ENCODE results near the gene PIAS1.

Gene PIAS1

DNA sequence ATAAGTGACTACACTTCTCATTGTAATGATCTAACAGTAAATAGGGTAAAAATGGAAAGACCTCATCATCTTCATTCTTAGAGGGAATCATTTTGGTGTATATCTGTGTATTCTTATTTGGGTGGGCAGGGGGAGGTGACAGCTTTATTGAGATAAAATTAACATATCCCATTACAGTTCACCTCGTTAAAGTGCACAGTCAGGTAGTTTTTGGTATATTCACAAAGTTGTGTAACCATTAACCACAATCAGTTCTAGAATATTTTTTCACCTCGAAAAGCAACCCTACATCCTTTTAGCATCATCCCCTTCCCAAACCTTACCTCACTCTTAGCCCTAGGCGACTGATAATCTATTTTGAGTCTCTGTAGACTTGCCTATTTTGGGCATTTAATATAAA lies 8.1 kb downstream of the PIAS1 start:
- no peak for DNase-seq (ENCODE audit: low read depth)
- TF ChIP-seq, protein P1, sequence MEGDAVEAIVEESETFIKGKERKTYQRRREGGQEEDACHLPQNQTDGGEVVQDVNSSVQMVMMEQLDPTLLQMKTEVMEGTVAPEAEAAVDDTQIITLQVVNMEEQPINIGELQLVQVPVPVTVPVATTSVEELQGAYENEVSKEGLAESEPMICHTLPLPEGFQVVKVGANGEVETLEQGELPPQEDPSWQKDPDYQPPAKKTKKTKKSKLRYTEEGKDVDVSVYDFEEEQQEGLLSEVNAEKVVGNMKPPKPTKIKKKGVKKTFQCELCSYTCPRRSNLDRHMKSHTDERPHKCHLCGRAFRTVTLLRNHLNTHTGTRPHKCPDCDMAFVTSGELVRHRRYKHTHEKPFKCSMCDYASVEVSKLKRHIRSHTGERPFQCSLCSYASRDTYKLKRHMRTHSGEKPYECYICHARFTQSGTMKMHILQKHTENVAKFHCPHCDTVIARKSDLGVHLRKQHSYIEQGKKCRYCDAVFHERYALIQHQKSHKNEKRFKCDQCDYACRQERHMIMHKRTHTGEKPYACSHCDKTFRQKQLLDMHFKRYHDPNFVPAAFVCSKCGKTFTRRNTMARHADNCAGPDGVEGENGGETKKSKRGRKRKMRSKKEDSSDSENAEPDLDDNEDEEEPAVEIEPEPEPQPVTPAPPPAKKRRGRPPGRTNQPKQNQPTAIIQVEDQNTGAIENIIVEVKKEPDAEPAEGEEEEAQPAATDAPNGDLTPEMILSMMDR (IDR thresholded peaks at IDR 0.05; ENCODE audit: low read depth, low read length, missing control alignments), result no peak

DNA sequence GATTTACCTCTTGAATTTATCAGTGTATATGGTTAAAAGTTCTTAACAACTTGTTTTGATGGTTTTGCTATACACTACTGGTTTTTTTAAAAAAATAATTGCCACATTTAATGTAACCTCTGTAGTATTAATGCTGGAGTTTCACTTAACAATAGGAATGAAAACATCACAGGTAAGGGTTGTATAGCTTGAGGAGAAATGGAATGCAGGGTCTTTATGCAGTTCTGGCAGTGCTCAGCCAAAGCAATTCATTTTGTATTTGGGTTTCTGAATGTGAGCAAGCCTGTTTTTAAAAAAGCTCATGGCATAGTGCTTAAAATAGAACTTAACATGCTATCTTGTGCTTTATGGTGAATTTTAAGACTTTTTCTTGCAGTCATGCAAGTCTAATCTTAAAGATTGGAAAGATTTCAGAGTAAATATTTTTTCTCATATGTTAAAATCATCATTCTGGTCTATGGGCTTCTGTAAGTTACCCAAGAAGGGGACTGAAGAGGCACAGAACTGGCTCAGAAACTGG lies 8.9 kb downstream of the PIAS1 start:
- DNase-seq (ENCODE audit: low read depth), result no peak
- no peak overlapping the region for H3K4me3 ChIP-seq (ENCODE audit: low read depth, low read length)
- TF ChIP-seq, protein P1 (IDR thresholded peaks at IDR 0.05; ENCODE audit: low read depth, low read length, missing control alignments), result no peak

More for the DNA sequence above, 8.1 kb downstream of the PIAS1 start:
- H3K4me3 ChIP-seq (ENCODE audit: low read depth, low read length), result no peak overlapping the region

DNA sequence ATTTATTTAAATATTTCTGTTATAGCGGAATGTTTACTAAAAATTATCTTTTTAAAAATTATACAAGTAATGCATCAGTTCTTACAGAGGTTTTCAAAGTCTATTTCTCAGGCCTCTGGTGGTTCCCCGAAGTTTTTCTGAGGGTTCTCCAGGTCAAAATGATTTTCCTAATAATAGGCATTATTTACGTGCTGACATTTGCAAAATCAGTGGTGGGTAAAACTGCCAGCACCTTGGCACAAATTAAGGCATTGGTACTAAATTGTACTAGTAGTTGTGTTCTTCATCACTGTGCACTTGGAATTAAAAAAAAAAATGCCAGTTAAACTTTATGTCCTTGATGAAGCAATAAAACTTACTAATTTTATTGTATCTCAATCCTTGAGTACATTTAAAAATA lies 9.5 kb downstream of the PIAS1 start:
- TF ChIP-seq, protein P1 (IDR thresholded peaks at IDR 0.05; ENCODE audit: low read depth, low read length, missing control alignments), result no peak
- no peak overlapping the region for H3K4me3 ChIP-seq (ENCODE audit: low read depth, low read length)
- no peak for DNase-seq (ENCODE audit: low read depth)

DNA sequence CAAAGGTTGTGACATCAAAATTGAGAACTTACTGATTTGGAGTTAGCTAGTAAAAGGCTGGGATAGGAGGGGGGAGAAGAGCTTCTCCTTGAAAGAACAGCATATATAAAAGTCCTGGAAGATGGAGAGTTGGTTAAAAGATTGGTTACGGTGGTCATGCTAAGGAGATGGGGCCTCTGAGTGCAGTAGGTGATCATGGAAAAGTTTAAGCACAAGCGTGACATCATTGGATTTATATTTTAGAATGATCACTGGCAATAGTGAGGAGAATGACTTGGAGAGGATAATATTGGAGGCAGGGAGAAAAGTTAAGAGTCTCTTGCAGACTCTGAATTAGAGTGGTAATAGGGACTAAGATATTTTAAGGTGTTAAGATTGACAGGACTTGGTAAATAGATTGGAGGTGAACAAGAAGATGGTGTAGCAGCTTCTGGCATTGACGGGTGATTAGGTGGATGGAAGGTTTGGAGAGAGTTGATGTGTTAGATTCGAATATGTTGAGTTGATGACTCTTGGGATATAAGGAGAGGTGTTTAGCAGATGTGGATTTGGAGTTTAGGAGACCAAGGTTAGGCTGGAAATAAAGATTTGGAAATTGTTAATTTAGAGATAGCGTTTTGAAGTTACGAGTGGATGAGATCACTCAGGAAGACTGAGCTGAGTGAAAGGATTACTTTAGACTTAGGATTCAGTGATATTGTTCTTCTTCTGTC lies 19.6 kb downstream of the PIAS1 start:
- H3K4me3 ChIP-seq (ENCODE audit: low read depth, low read length), result no peak overlapping the region
- TF ChIP-seq, protein P1 (IDR thresholded peaks at IDR 0.05; ENCODE audit: low read depth, low read length, missing control alignments), result no peak
- DNase-seq (ENCODE audit: low read depth), result no peak

DNA sequence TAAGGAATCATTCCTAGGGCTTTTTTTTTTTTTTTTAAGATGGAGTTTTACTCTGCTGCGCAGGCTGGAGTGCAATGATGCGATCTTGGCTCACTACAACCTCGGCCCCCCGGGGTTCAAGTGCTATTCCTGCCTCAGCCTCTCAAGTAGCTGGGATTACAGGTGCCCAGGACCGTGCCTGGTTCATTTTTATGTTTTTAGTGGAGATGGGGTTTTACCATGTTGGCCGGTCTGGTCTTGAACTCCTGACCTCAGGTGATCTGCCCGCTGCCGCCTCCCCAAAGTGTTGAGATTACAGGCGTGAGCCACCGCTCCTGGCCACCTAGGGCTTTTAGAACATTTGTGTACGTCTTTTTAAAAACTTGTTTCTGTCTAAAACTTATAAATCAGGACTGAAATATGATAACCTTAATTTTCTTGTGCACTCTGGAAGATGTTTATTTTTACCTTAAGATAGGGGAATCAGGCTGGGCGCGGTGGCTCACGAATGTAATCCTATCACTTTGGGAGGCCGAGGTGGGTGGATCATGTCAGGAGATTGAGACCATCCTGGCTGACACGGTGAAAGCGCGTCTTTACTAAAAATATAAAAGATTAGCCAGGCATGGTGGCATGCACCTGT lies 21.8 kb downstream of the PIAS1 start:
- TF ChIP-seq, protein P1 (IDR thresholded peaks at IDR 0.05; ENCODE audit: low read depth, low read length, missing control alignments), result no peak
- DNase-seq (ENCODE audit: low read depth), result no peak

DNA sequence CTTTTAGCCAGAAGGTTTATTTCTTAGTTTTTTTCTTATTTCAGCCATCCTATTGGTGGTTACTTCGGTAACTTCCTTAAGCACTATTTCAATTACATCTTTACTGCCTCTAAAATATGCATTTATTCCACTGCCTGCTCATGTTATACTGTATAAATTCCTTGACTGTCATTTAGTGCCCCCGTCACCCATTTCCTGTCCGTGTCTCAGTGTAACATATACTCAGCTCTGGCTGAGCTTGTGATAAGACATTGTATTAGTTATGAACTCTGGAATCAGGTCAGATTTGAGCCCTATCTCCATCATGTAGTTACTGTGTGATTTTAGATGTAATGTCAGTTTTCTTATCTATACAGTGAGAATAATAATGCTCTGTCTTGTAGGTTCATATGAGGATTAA lies 24.2 kb downstream of the PIAS1 start:
- H3K4me3 ChIP-seq (ENCODE audit: low read depth, low read length), result no peak overlapping the region
- TF ChIP-seq, protein P1 (IDR thresholded peaks at IDR 0.05; ENCODE audit: low read depth, low read length, missing control alignments), result no peak
- no peak for DNase-seq (ENCODE audit: low read depth)

More for the DNA sequence above, 21.8 kb downstream of the PIAS1 start:
- no peak overlapping the region for H3K4me3 ChIP-seq (ENCODE audit: low read depth, low read length)
